ENCODE results near the gene TRAPPC1.

DNA sequence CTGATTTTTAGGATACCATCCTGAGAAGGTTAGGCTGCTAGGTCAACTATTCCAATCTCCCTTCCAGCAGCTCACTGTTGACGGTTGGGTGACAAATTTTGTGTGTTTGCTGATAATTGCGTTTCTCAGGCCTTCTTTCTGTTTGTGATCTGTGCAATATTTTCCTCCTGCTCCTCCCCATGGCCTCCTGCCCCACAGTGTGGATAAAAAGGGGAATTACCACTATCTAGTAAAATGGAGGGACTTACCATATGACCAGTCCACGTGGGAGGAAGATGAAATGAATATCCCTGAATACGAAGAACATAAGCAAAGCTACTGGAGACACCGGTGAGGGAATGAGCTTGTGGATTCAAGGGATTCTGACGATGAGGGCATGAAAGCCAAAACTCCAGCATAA is 34.0 kb downstream of the TRAPPC1 start:
- no peak for TF ChIP-seq SRF (IDR thresholded peaks at IDR 0.05; ENCODE audit: low read depth in 2 of 2, low read length in 2 of 2)
- no peak for TF ChIP-seq EP300 (IDR thresholded peaks at IDR 0.05; ENCODE audit: borderline replicate concordance in 1 of 2, control insufficient read depth in 1 of 2, low read depth in 2 of 2, low read length in 2 of 2)
- TF ChIP-seq ZNF24 (IDR thresholded peaks at IDR 0.05) = no peak
- no peak for TF ChIP-seq GABPA (IDR thresholded peaks at IDR 0.05; ENCODE audit: low read depth)
- TF ChIP-seq CTCF (IDR thresholded peaks at IDR 0.05 in 2 of 3, conservative IDR thresholded peaks at IDR 0.05 in 1 of 3; ENCODE audit: control insufficient read depth in 2 of 3, extremely low read depth in 1 of 3, insufficient read depth in 1 of 3, low read depth in 3 of 3, low read length in 3 of 3) = peak in 2 of 3 experiments; percentile 31 to 34; a peak in 5 of 6 replicates
- TF ChIP-seq ATF7 (IDR thresholded peaks at IDR 0.05; ENCODE audit: low read depth) = no peak
- TF ChIP-seq POLR2A (IDR thresholded peaks at IDR 0.05; ENCODE audit: low read depth, low read length) = no peak
- no peak for TF ChIP-seq POLR2AphosphoS5 (IDR thresholded peaks at IDR 0.05; ENCODE audit: low read length)
- no peak for TF ChIP-seq RFX5 (IDR thresholded peaks at IDR 0.05; ENCODE audit: low read depth, low read length)

All from GM12878 (cell line).